ENCODE data around the gene GAB4. TPM values are rescaled to one million over a fixed set of nuclear protein-coding genes. Genes with fewer than 3 reads are reported as not detected.

GAB4 gene
- total RNA-seq, 4 donors from 2014 or later = 0.14 TPM; not detected in 3

GRCh38 chr22:16967453-16968217, 40.4 kb downstream of the GAB4 start:
- no peak for TF ChIP-seq POLR2A (IDR thresholded peaks at IDR 0.05)
- TF ChIP-seq, protein P1, sequence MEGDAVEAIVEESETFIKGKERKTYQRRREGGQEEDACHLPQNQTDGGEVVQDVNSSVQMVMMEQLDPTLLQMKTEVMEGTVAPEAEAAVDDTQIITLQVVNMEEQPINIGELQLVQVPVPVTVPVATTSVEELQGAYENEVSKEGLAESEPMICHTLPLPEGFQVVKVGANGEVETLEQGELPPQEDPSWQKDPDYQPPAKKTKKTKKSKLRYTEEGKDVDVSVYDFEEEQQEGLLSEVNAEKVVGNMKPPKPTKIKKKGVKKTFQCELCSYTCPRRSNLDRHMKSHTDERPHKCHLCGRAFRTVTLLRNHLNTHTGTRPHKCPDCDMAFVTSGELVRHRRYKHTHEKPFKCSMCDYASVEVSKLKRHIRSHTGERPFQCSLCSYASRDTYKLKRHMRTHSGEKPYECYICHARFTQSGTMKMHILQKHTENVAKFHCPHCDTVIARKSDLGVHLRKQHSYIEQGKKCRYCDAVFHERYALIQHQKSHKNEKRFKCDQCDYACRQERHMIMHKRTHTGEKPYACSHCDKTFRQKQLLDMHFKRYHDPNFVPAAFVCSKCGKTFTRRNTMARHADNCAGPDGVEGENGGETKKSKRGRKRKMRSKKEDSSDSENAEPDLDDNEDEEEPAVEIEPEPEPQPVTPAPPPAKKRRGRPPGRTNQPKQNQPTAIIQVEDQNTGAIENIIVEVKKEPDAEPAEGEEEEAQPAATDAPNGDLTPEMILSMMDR (IDR thresholded peaks at IDR 0.05) = no peak
- H3K36me3 ChIP-seq = no peaks in the 10 kb centered on the region
- no peak overlapping the region for H3K27ac ChIP-seq
- DNase-seq = no peak
- intact Hi-C loops (cut with DNase I; ENCODE audit: low total_unique reads) = no loop called here
- H3K4me3 ChIP-seq = no peak overlapping the region
- H3K27me3 ChIP-seq = no peaks in the 10 kb centered on the region
- H3K4me1 ChIP-seq = no peaks in the 10 kb centered on the region
- no peaks in the 10 kb centered on the region for H3K9me3 ChIP-seq

DNA sequence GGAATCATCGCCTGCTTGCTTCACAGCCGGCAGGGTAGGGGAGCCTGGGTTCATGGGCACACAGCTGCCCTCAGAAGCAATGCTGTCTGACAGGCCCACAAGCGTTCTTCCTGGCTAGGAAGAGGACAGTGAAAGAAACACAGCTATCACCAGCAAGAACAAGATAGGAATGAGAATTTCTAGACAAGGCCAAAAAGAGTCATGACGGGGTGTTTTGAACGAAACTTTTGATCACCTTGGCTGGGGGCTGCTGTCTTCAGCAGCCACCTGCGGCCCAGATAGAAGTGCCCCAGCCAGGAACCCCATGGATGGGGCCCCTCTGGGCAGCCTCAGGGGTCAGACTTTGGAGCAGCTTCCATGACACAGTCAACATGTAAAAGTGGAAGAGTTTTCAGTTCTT, 41.8 kb downstream of the GAB4 start:
- H3K36me3 ChIP-seq = no peaks in the 10 kb centered on the region
- H3K4me3 ChIP-seq = no peak overlapping the region
- H3K9me3 ChIP-seq = no peaks in the 10 kb centered on the region
- no peaks in the 10 kb centered on the region for H3K4me1 ChIP-seq
- no peak overlapping the region for H3K27ac ChIP-seq
- TF ChIP-seq, protein P1 (IDR thresholded peaks at IDR 0.05) = no peak
- TF ChIP-seq POLR2A (IDR thresholded peaks at IDR 0.05) = no peak
- no peaks in the 10 kb centered on the region for H3K27me3 ChIP-seq
- DNase-seq = no peak
- intact Hi-C loops (cut with DNase I; ENCODE audit: low total_unique reads) = no loop called here

GRCh38 chr22:16965560-16965959, 42.5 kb downstream of the GAB4 start:
- TF ChIP-seq POLR2A (IDR thresholded peaks at IDR 0.05) = no peak
- TF ChIP-seq, protein P1 (IDR thresholded peaks at IDR 0.05) = no peak
- no peaks in the 10 kb centered on the region for H3K27me3 ChIP-seq
- H3K4me1 ChIP-seq = no peaks in the 10 kb centered on the region
- H3K9me3 ChIP-seq = no peaks in the 10 kb centered on the region
- H3K4me3 ChIP-seq = no peak overlapping the region
- intact Hi-C loops (cut with DNase I; ENCODE audit: low total_unique reads) = no loop called here
- no peak for DNase-seq
- H3K36me3 ChIP-seq = no peaks in the 10 kb centered on the region
- no peak overlapping the region for H3K27ac ChIP-seq

DNA sequence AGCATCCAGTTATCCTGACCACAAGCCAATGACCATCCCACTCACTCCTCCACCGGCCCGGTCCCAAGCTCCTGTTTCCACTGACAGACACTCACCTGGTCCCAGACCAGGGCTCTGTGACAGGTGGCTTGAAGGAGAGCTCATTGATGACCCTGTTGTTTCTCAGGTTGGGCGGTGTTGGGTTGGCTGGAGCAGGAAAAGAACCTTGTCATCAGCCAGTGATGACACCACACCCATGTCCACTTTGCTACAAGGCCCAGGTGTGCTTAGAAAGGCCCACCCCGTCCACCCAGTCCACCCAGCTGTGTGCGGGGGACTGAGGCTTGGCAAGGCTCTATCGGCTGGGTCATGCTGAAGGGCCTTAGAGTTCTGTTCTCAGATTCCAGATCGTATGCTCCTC, 42.9 kb downstream of the GAB4 start:
- no peak overlapping the region for H3K4me3 ChIP-seq
- no peak overlapping the region for H3K27ac ChIP-seq
- no peaks in the 10 kb centered on the region for H3K9me3 ChIP-seq
- H3K27me3 ChIP-seq = no peaks in the 10 kb centered on the region
- no peak for TF ChIP-seq POLR2A (IDR thresholded peaks at IDR 0.05)
- TF ChIP-seq, protein P1 (IDR thresholded peaks at IDR 0.05) = no peak
- H3K36me3 ChIP-seq = no peaks in the 10 kb centered on the region
- intact Hi-C loops (cut with DNase I; ENCODE audit: low total_unique reads) = no loop called here
- no peaks in the 10 kb centered on the region for H3K4me1 ChIP-seq
- no peak for DNase-seq

DNA sequence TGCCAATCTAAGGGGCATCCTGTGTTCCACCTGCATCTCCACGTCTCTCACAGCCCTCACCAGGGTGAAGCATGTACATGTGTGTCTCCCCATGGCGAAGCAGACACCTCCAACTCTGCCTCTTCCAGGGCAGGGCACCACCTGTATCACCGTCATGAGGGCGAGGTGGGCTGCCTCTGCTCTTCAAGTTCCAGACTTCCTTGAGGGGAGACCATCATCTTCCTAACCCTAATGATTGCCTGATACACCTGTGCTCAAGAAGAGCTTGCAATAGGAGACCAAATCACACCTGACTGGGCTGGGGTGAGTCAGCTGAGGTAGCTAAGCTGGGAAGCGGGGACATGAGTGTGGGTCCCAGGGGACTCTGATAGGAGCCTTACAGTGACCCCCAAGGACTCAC, 43.7 kb downstream of the GAB4 start:
- intact Hi-C loops (cut with DNase I; ENCODE audit: low total_unique reads) = no loop called here
- no peaks in the 10 kb centered on the region for H3K4me1 ChIP-seq
- H3K36me3 ChIP-seq = no peaks in the 10 kb centered on the region
- no peak for DNase-seq
- no peak for TF ChIP-seq POLR2A (IDR thresholded peaks at IDR 0.05)
- TF ChIP-seq, protein P1 (IDR thresholded peaks at IDR 0.05) = no peak
- H3K4me3 ChIP-seq = no peak overlapping the region
- H3K9me3 ChIP-seq = no peaks in the 10 kb centered on the region
- H3K27me3 ChIP-seq = no peaks in the 10 kb centered on the region
- H3K27ac ChIP-seq = no peak overlapping the region

All from uterus (tissue), 4 donors.